Measurements from ENCODE around the gene ANKRD40.
"Not testable (repeated sequence)": the region's sequence is repeated elsewhere in the genome, so short reads cannot be mapped to it uniquely, and the experiment has no call there.

The ANKRD40 gene

DNA sequence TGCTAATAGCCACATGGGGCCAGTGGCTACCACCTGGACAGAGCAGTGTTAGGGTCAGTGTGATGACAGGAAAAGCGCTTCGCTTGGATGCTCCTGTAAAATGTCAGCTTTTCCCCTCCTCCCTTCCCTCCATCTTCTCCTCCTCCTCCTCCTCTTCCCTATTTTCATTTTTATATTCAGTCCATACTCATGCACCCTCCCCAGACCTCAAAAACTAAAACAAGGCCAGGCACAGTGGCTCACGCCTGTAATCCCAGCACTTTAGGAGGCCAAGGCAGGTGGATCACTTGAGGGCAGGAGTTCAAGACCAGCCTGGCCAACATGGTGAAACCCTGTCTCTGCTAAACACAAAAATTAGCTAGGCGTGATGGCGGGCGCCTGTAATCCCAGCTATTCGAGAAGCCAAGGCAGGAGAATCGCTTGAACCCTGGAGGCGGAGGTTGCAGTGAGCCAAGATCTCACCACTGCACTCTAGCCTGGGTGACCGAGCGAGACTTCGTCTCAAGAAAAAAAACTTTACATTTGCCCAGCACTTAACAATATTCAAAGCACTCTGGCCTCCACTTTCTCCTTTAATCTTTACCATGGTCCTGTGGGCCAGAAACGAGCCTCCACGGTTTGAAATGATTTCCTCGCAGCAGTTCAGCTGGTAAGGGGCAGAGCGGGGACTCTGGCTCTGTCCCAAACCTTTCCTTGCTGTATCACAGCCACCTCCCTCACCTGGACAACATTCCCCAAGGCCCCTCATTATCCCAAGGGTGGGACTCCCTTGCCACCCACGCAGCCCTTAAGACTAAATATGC is 21.8 kb downstream of the ANKRD40 start:
- no peak for DNase-seq (ENCODE audit: low read depth)

DNA sequence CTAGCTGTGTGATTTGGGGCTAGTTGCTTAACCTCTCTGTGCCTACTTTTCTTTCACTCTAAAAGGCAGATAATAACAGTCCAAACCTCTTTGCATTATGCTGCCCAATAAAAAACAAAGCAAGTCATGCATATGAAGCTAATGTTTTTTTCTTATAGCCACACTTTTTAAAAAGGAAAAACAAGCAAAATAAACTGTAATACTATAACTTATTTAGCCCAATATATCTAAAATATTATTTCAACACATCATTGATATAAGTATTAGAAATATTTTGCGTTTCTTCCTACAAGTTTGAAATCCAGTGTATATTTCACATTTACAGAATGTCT is 22.4 kb downstream of the ANKRD40 start:
- no peak for DNase-seq (ENCODE audit: low read depth)

- no peak for DNase-seq (ENCODE audit: low read depth)
Observed at GRCh38 chr17:50684612-50685333, 22.9 kb downstream of the ANKRD40 start.

DNA sequence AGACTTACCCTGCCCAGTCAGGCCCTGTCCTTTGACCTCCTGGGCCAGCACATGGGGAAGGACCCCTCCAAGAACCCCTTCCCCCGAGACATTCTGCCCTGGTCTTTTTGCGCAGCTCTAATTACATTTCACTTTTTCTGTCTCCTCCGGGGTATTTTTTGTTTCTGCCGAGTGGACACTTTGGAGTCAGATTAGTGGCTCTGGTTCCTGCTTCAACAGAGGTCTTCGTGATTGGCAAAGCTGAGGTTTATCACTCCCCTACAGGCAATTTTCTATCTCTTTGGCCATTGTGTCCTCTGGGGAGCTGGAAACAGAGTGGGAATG is 23.5 kb downstream of the ANKRD40 start:
- no peak for DNase-seq (ENCODE audit: low read depth)

- no peak for DNase-seq (ENCODE audit: low read depth)
Observed at GRCh38 chr17:50683434-50684287, 24.1 kb downstream of the ANKRD40 start.

- no peak for DNase-seq (ENCODE audit: low read depth)
Observed at GRCh38 chr17:50682938-50683337, 24.8 kb downstream of the ANKRD40 start.

DNA sequence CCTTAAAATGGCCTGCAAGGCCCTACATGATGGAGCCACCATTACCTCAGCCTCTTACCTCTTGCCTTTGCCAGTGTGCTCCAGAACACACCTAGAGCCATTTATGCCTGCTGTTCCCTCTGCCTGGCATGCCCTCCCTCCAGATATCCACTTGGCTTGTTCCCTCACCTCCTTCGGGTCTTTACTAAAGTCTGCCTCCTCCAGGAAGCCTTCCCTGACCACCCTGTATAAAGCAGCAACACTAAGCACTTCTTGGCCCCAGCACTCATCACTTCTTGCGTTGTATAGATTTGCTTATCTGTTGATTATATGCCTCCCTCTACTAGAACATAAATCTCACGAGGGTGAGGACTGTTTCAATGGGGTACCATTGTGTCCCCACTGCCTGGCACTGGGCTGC is 25.3 kb downstream of the ANKRD40 start:
- DNase-seq (ENCODE audit: low read depth) = no peak

GRCh38 chr17:50681263-50682200 is 26.2 kb downstream of the ANKRD40 start:
- DNase-seq (ENCODE audit: low read depth) = no peak

DNA sequence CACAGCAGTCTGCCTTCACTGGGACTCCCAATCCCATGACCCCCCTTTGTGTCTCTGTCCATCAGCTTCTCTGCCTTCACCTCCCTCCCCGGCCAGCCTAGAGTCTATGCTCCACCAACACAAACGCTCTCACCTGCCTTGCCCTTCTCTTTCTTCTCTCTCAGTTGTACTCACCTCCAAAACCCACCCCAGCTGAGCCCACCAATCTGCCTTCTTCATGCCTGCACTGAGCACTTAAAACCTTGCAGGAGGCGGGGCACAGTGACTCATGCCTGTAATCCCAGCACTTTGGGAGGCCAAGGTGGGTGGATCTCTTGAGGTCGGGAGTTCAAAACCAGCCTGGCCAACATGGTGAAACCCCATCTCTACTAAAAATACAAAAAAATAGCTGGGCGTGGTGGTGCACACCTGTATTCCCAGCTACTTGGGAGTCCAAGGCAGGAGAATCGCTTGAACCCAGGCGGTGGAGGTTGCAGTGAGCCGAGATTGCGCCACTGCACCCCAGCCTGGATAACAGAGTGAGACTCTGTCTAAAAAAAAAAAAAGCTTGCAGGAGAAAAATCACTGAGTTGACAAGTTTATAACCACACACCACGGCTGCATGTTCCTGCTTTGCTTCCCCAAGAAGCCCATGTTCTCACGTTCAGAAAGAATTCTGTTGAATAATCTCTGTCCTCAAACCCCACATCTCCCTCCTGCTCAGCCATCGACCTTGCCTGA is 27.0 kb downstream of the ANKRD40 start:
- DNase-seq (ENCODE audit: low read depth) = not testable (repeated sequence)

DNA sequence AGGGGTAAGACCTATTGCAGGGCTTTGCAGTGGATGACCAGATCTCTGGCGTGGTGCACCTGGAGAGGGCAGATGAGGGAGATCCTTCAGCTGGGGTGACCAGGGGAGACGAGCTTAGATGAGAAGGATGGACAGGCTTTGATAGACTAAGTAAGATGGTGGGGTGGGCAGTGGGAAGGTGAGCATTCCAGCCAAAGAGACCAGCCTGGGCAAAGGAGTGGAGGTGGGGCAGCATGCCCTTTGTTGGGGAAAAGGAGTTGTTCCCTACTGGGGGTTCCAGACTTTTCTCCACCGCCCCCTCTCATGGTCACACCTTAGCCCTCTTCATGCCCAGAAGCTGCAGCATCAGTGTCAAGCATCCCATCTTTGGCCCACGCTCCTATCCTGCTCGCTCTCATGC is 27.6 kb downstream of the ANKRD40 start:
- no peak for DNase-seq (ENCODE audit: low read depth)

- DNase-seq (ENCODE audit: low read depth) = no peak
Observed at GRCh38 chr17:50679008-50679544, 28.6 kb downstream of the ANKRD40 start.

DNA sequence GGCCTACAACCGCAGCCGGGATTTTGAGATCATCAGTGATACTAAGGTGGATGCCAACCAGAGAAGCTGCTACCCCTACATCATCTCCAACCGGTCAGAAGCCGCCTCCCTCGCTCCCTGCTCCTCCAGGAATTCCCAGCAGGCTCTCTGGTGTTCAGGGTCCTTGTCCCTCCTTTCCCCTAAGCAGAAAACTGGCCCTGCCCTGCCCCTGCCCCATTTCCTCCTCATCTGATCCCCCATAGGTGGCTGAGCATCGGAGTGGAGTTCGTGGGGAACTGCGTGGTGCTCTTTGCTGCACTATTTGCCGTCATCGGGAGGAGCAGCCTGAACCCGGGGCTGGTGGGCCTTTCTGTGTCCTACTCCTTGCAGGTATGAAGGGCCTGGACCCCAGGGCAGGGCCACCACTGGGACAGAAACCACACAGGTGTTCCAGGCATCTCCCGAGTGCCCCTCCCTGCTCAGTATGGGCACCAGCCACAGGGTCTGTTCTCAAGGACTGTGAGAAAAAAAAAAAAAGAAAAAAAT is 29.8 kb downstream of the ANKRD40 start:
- DNase-seq (ENCODE audit: low read depth) = no peak

DNA sequence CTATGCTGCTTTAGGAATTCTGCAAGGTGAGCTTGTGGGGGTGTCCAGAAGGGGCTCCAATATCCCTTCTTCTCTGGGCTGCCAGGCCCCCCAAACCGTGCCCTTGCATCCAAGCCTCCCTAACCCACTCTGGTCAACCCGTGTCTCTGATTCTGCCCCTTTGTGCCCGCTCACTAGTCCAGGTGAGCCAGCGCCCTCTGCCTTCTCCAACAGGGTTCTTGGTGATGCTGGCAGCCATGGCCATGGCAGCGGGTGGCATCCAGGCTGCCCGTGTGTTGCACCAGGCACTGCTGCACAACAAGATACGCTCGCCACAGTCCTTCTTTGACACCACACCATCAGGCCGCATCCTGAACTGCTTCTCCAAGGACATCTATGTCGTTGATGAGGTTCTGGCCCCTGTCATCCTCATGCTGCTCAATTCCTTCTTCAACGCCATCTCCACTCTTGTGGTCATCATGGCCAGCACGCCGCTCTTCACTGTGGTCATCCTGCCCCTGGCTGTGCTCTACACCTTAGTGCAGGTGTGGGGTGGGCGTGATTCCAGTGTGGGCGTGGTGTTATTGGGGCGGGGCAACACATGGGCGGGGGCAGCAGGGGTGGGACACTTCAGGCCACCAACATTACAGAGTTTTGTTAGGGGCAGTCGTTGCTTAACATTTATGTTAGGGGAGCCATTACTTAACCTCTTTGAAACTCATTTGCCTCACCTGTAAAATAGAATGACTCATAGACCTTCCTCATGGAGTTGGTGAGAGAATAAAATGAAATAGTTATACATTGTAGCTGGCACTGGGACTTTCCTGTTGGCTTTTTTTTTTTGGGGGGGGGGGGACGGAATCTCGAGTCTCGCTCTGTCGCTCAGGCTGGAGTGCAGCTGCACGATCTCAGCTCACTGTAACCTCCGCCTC is 31.4 kb downstream of the ANKRD40 start:
- DNase-seq (ENCODE audit: low read depth) = no peak

- no peak for DNase-seq (ENCODE audit: low read depth)
Observed at GRCh38 chr17:50675627-50676026, 32.1 kb downstream of the ANKRD40 start.

- no peak for DNase-seq (ENCODE audit: low read depth)
Observed at GRCh38 chr17:50675190-50675589, 32.5 kb downstream of the ANKRD40 start.

DNA sequence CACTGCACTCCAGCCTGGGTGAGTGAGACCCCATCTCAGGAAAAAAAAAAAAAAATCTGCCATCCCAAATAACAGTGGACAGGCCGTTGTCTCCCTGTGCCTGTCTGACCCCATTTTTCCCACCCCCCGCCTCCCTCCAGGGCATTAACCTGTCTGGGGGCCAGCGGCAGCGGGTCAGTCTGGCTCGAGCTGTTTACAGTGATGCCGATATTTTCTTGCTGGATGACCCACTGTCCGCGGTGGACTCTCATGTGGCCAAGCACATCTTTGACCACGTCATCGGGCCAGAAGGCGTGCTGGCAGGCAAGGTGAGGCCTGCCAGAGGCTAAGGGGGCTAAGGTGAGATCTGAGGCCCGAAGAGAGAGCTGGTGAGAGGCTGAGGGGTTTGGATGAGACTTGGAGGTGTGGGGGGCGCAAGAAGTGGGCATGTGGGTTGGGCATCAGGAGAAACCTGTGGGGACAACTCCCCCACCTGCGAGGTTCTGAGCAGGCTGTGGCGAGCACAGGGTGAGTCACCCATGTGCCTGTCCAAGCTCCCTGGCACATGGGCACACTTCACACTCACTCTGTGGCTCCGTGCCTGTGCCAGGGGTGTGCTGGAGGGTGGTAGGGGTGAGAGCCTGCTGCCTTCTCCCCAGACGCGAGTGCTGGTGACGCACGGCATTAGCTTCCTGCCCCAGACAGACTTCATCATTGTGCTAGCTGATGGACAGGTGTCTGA is 34.7 kb downstream of the ANKRD40 start:
- no peak for DNase-seq (ENCODE audit: low read depth)

- no peak for DNase-seq (ENCODE audit: low read depth)
Observed at GRCh38 chr17:50672071-50672470, 35.6 kb downstream of the ANKRD40 start.

- DNase-seq (ENCODE audit: low read depth) = no peak
Observed at GRCh38 chr17:50668838-50669581, 38.7 kb downstream of the ANKRD40 start.
